GM19467 (cell line): ENCODE measurements around the gene WASL.
"Not testable (repeated sequence)": the region's sequence is repeated elsewhere in the genome, so short reads cannot be mapped to it uniquely, and the experiment has no call there.

ENCODE experiments used
- ATAC-seq: cut with Tn5 transposase; IDR thresholded peaks from one replicate; pipeline ENCODE4 v1.9.1; 2021; ENCODE audit warnings: mild to moderate bottlenecking, moderate library complexity; ENCODE audit not compliant: unreplicated experiment

WASL gene

GRCh38 chr7:123635551-123636359, 113.0 kb downstream of the WASL start:
- ATAC-seq = peak; percentile 63

- ATAC-seq = not testable (repeated sequence)
Observed at GRCh38 chr7:123634011-123634573, 114.7 kb downstream of the WASL start.

GRCh38 chr7:123633553-123633952, 115.2 kb downstream of the WASL start:
- ATAC-seq = no peak

- ATAC-seq = no peak
Observed at GRCh38 chr7:123632808-123633207, 116.0 kb downstream of the WASL start.
